GM19463 (cell line): ENCODE results near the gene ARHGEF11.

Experiments used
- ATAC-seq: cut with Tn5 transposase; IDR thresholded peaks from one replicate; pipeline ENCODE4 v1.9.1; 2021; ENCODE audit warnings: mild to moderate bottlenecking, moderate library complexity; ENCODE audit not compliant: unreplicated experiment

The ARHGEF11 gene

GRCh38 chr1:157004327-157004726 is 41.2 kb downstream of the ARHGEF11 start:
- ATAC-seq = no peak

- ATAC-seq = no peak
Observed at GRCh38 chr1:157001304-157001703, 44.2 kb downstream of the ARHGEF11 start.

- no peak for ATAC-seq
Observed at GRCh38 chr1:157000686-157001085, 44.9 kb downstream of the ARHGEF11 start.

- ATAC-seq = no peak
Observed at GRCh38 chr1:156999596-157000320, 45.8 kb downstream of the ARHGEF11 start.

GRCh38 chr1:156998840-156999500 is 46.6 kb downstream of the ARHGEF11 start:
- ATAC-seq = no peak

- no peak for ATAC-seq
Observed at GRCh38 chr1:156998301-156998700, 47.2 kb downstream of the ARHGEF11 start.

- ATAC-seq = no peak
Observed at GRCh38 chr1:156995412-156995811, 50.1 kb downstream of the ARHGEF11 start.

GRCh38 chr1:156994277-156994676 is 51.3 kb downstream of the ARHGEF11 start:
- no peak for ATAC-seq

GRCh38 chr1:156993426-156994147 is 52.0 kb downstream of the ARHGEF11 start:
- no peak for ATAC-seq

GRCh38 chr1:156992215-156992614 is 53.3 kb downstream of the ARHGEF11 start:
- ATAC-seq = no peak

- no peak for ATAC-seq
Observed at GRCh38 chr1:156987715-156988114, 57.8 kb downstream of the ARHGEF11 start.

GRCh38 chr1:156980551-156980950 is 65.0 kb downstream of the ARHGEF11 start:
- no peak for ATAC-seq

- no peak for ATAC-seq
Observed at GRCh38 chr1:156975084-156975483, 70.5 kb downstream of the ARHGEF11 start.

- ATAC-seq = no peak
Observed at GRCh38 chr1:156973417-156973816, 72.1 kb downstream of the ARHGEF11 start.

GRCh38 chr1:156970017-156970416 is 75.5 kb downstream of the ARHGEF11 start:
- ATAC-seq = no peak

GRCh38 chr1:156969496-156969895 is 76.0 kb downstream of the ARHGEF11 start:
- no peak for ATAC-seq

- no peak for ATAC-seq
Observed at GRCh38 chr1:156964441-156964840, 81.1 kb downstream of the ARHGEF11 start.

- ATAC-seq = no peak
Observed at GRCh38 chr1:156963621-156964020, 81.9 kb downstream of the ARHGEF11 start.

GRCh38 chr1:156961709-156962108 is 83.8 kb downstream of the ARHGEF11 start:
- no peak for ATAC-seq

- ATAC-seq = no peak
Observed at GRCh38 chr1:156959925-156960324, 85.6 kb downstream of the ARHGEF11 start.

- ATAC-seq = no peak
Observed at GRCh38 chr1:156959414-156959813, 86.1 kb downstream of the ARHGEF11 start.

- ATAC-seq = no peak
Observed at GRCh38 chr1:156958247-156958714, 87.3 kb downstream of the ARHGEF11 start.
